Epithelial cell of prostate (primary cell): ENCODE data around the gene CCN5.
"Not testable (repeated sequence)": the region's sequence is repeated elsewhere in the genome, so short reads cannot be mapped to it uniquely, and the experiment has no call there.

Experiments used
- DNase-seq: peaks from one replicate; pipeline ENCODE4 v3.0.0-alpha.2; 2011; ENCODE audit warnings: low read depth, low spot score
- H3K27ac ChIP-seq: fragments of 450-650 bp; 2 replicates; pipeline ENCODE4 v1.5.1; 2017; ENCODE audit warnings: mild to moderate bottlenecking

Gene CCN5

GRCh38 chr20:44752099-44752931, 37.1 kb downstream of the CCN5 start:
- DNase-seq = no peak

GRCh38 chr20:44754554-44754953, 39.4 kb downstream of the CCN5 start:
- no peak overlapping the region for H3K27ac ChIP-seq
- DNase-seq = no peak

More at GRCh38 chr20:44752099-44752931, 37.1 kb downstream of the CCN5 start:
- no peak overlapping the region for H3K27ac ChIP-seq

GRCh38 chr20:44756011-44756688, 41.0 kb downstream of the CCN5 start:
- DNase-seq = no peak
- no peak overlapping the region for H3K27ac ChIP-seq

- no peak for DNase-seq
- no peak overlapping the region for H3K27ac ChIP-seq
Observed at GRCh38 chr20:44756956-44757355, 41.8 kb downstream of the CCN5 start.

- DNase-seq = no peak
- H3K27ac ChIP-seq = no peak overlapping the region
Observed at GRCh38 chr20:44758247-44759101, 43.3 kb downstream of the CCN5 start.

- no peak for DNase-seq
- H3K27ac ChIP-seq = no peak overlapping the region
Observed at GRCh38 chr20:44759595-44759994, 44.4 kb downstream of the CCN5 start.

DNA sequence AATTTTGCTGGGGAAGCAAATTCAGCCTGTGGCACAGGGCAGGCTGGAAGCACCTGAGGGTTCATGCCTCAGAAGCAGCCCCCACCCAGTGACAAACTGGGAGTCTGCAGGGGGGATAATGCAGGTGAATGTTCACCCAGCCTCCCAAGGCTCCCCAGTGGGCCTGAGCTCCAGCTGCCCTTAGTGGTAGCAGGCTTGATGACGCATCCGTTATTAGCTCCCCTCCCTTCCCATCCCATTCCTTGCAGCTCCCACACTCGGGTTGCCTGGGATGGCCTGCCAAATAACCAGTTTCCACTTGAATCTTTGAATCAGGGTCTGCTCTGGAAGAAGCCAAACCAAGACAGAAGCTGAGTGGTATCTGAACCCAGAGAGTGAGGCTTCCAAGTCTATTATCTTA, 46.3 kb downstream of the CCN5 start:
- no peak overlapping the region for H3K27ac ChIP-seq
- no peak for DNase-seq

- no peak overlapping the region for H3K27ac ChIP-seq
- no peak for DNase-seq
Observed at GRCh38 chr20:44762466-44763140, 47.4 kb downstream of the CCN5 start.

DNA sequence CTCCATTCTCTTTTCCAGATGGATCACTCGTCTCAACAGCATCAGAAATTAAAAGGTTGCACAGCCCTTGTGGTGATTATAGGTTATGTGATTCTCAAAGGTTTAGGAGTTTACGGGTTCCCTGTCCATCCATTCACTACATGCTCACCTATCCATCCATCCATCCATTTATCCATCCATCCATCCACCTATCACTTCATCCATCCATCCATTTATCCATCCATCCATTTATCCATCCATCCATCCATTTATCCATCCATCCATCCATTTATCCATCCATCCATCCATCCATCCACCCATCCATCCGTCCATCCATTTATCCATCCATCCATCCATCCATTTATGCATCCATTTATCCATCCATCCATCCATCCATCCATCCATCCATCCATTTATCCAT, 48.6 kb downstream of the CCN5 start:
- not testable (repeated sequence) for H3K27ac ChIP-seq, DNase-seq

DNA sequence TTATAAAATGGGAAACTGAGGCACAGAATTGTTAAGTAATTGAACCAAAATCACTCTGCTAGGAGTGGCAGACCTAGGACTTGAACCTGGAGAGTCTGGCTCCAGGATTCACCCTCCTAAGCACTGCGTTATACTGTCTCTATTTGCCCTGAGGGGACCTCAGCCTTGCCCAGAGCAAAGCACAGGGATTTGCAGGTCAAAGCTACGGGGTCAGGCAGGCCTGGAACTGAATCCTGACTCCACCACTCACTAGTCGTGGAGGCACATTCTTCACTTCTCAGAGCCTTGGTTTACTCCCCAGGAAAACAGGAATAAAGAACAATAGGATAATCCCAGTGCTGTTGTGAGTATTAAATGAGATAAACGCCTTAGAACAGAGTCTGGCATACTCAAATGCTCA, 49.9 kb downstream of the CCN5 start:
- no peak for DNase-seq
- H3K27ac ChIP-seq = no peak overlapping the region

DNA sequence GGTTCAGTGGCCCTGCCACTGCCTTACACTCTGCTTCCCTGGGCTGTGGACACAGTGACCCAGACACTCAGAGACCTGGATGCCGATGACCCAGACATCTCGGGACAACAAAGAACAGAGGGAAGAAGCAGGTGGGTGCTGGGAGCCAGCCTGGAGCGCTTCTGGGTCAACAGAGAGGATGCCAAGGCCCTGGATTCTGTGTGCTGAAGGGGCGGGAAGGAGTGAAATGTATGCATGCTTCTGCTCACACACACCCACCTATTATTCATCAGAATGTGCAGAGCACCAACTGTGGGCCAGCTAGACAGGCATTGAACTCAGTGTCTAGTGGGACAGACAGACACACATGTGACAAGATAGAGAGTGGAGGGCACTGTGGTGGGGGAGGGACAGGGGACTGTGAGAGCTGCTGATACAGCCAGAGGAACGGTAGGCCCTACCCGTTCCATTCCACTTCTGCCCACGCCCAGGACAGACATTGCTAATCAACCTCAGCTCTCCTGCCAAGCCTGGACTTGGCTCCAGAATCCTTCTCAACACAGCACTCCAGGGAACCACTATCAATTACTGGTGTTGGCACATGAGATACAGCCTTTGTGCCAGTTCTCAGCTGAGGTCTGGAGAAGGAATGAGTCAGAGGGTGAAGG, 50.7 kb downstream of the CCN5 start:
- peak; percentile 59 for DNase-seq
- no peak overlapping the region for H3K27ac ChIP-seq

DNA sequence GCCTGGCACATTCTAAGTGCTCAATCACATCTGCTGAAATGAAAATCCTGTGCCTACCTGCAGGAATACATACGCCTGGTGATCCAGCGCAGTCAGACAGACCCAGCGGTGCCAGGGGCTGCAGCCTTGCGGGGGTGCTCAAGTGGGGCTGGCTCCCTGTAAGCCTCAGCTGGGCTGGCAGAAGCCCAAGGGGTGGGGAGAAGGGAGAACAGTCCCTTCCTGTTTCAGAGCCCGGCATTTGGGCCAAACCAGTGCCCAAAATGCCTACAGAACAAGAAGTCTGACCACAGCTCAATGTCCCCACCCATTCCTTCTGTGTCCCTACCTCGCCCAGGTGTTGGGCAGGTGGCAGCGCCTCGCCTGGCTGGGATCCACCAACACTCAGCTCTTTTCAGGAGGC, 53.1 kb downstream of the CCN5 start:
- no peak overlapping the region for H3K27ac ChIP-seq
- DNase-seq = no peak

DNA sequence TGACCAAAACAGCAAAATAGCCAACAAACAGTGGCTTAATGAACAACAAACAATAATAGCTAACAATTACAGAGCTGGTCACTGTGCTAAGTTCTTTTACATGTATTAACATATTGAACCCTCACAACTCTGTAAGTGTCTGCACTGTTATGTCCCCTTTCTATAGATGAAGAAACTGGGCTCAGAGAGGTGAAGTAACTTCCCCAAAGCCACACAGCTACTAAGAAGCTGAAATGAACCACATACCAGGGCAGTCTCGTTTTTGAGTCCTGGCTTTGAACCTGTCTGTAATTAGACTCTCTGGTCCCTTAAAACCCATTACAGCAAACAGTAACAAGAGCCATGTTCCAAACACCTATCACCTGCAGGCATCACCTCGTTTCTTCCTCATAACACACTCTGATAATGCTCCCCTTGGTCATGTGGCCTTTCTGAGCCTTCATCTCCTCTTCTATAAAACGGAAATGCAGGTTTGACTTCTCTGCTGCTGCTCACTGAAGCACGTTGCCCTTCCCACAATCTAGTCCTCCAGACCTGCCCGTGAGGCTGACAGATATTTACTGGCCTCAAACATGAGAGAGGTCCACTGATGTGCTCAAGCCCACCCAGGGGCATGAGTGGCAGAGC, 53.8 kb downstream of the CCN5 start:
- DNase-seq = no peak
- H3K27ac ChIP-seq = no peak overlapping the region

DNA sequence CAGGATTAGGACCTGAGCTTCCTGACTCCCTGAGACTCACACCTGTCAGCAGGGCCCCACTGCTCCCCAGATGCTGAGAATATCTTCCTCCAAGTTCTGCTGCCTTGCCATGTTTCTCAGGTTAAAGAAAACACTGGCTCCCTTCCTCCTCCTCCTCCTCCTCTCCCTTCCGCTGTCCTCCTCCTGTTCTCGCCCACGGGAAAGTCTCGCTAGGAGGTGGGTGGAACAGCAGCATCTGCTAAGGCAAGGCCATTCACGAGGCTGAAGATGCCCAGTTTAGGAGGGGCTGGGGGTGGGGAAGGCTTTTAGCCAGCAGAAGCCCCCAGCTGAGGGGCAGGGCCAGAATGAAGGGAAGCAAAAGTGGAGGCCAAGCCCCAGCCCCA, 54.3 kb downstream of the CCN5 start:
- H3K27ac ChIP-seq = no peak overlapping the region
- no peak for DNase-seq

DNA sequence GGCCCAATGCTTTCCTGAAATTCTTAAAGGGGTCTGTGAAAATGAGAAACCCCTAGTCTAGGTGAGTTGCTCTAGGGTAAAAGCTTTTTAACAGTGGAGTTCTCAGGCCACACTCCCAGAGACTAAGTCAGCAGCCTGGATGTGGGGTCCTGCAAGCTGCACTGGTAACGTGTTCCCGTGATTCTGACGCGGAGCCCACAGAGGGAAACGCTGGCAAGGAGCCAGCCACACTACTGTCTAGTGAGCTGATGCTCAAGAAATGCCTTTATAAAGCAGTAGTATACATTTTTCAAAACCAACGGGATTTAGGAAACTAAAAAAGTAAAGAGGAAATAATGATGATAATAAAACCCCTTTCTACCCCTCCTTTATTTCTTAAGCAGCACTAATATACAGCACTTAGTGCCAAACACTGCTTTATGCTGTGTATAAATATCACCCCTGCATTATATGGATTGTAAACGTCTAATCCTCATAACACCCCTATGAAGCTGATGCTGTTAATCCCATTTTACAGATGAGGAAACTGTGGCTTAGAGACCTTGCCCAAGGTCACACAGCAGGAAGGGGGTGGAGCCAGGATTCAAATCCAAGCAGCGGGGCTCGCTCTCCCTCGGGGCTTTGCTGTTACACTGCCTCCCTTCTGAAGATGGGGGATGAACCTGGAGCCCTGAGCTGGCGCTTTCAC, 55.5 kb downstream of the CCN5 start:
- DNase-seq = no peak
- H3K27ac ChIP-seq = no peak overlapping the region

- H3K27ac ChIP-seq = no peak overlapping the region
- no peak for DNase-seq
Observed at GRCh38 chr20:44771172-44771535, 56.0 kb downstream of the CCN5 start.

DNA sequence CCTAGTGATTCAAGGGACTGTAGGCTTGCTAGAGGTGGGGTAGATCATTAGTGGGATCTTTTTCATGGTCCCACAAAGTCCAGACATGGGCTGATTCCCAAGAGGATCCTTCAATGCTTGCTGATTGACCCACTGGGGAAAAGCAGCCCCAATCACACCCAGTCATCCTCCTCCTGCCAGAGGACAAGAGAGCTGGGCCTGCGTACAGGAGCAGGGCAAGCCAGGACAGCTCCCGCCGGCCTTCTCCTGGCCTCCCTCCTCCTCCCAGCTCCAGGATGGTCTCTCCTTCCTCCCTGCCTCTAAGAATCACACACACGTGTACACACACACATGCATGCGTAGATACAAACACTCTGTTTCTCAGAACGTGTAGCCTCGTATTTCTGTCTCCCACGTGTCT, 57.5 kb downstream of the CCN5 start:
- H3K27ac ChIP-seq = no peak overlapping the region
- DNase-seq = no peak

- DNase-seq = no peak
- H3K27ac ChIP-seq = no peak overlapping the region
Observed at GRCh38 chr20:44773070-44773829, 58.1 kb downstream of the CCN5 start.
